ENCODE measurements around the gene UBAC1.

DNA sequence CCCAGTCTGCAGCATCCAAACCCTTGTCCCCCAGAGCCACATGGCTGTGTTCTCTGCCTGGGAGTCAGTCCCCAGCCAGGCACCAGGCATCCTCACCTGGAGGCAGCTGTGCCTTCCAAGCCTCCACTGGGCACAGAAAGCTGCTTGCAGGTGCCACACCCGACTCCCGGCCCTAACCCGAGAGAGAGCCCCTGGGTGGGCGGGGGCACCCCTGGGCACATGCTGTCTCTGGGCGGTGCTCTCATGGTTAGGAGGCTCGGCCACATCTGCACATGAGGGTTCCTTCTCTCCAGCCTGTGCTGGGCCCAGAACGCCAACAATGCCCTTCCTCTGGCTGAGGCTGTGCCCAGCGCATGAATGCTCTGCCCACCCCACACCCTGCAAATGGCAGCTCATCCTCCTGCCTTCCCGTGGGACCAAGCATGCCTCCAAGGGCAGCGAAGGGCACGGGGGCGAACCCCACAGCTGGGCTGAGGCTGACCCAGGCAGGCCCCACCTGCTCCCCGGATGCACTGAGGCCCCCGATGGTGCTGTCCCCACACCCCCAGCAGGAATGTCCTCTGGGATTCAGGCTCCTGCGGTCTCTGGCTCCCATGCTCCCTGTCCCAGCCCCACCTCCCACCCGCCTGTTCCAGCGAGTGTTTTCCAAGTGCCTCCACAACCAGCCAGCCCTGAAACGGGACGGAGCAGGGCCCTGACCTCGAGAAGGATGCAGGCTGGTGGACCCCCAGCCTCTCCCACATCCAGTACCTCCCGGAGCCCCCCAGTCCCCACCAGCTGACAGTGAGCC, 31.3 kb downstream of the UBAC1 start:
- TF ChIP-seq CTCF (IDR thresholded peaks at IDR 0.05) (no peak), POLR2AphosphoS5 (IDR thresholded peaks at IDR 0.05) (no peak)
